Activated B cell treated with CpG ODN at 0.5 μM for 24 hours (primary cell): ENCODE results near the gene CIAO2B. TPM values are rescaled to one million over a fixed set of nuclear protein-coding genes. Genes with fewer than 3 reads are reported as not detected.

Experiments used
- ATAC-seq: fragments of 200-7000 bp; cut with Tn5 transposase; one replicate; pipeline ENCODE4 v1.10.0; 2021; ENCODE audit warnings: low read depth, mild to moderate bottlenecking, moderate library complexity
- CTCF ChIA-PET: fragments of 350-600 bp; sonication (Branson Sonifier 250); formaldehyde crosslinking; loops from one replicate; lab custom pipeline; 2021; ENCODE audit warnings: antibody characterized with exemption; lab: Charles Lee
- POLR2A ChIA-PET: fragments of 350-600 bp; sonication (Branson Sonifier 250); formaldehyde crosslinking; loops from one replicate; lab custom pipeline; 2021; ENCODE audit warnings: antibody characterized with exemption; lab: Charles Lee
- DNase-seq: peaks from one replicate; pipeline ENCODE4 v3.0.0; 2022
- H3K27ac Mint-ChIP-seq: one replicate; pipeline ENCODE4 v1.8.0; 2020; ENCODE audit warnings: mixed read lengths
- H3K27me3 Mint-ChIP-seq: one replicate; pipeline ENCODE4 v1.8.0; 2021; ENCODE audit warnings: mixed read lengths
- H3K36me3 Mint-ChIP-seq: one replicate; pipeline ENCODE4 v1.8.0; 2021; ENCODE audit warnings: low read depth, mixed read lengths
- H3K4me1 Mint-ChIP-seq: one replicate; pipeline ENCODE4 v1.8.0; 2021; ENCODE audit warnings: mixed read lengths
- H3K4me3 Mint-ChIP-seq: one replicate; pipeline ENCODE4 v1.8.0; 2020; ENCODE audit warnings: mild to moderate bottlenecking, mixed read lengths
- H3K9me3 Mint-ChIP-seq: one replicate; pipeline ENCODE4 v1.8.0; 2020; ENCODE audit warnings: mixed read lengths
- CTCF ChIP-seq: fragments of 200-600 bp; IDR thresholded peaks from one replicate; pipeline ENCODE4 v1.8.0; 2022; ENCODE audit warnings: antibody characterized with exemption, mild to moderate bottlenecking
- intact Hi-C: fragments of 100-400 bp; cut with micrococcal nuclease; formaldehyde crosslinking; loops from one replicate; pipeline ENCODE4 v1.15.1; 2024
- total RNA-seq: library from RNA; stranded (reverse); gene quantifications from 2 replicates; pipeline ENCODE4 v1.2.3, GENCODE V29; 2022

Gene CIAO2B
- total RNA-seq, 1 donor from 2014 or later, result 66.2 TPM

DNA sequence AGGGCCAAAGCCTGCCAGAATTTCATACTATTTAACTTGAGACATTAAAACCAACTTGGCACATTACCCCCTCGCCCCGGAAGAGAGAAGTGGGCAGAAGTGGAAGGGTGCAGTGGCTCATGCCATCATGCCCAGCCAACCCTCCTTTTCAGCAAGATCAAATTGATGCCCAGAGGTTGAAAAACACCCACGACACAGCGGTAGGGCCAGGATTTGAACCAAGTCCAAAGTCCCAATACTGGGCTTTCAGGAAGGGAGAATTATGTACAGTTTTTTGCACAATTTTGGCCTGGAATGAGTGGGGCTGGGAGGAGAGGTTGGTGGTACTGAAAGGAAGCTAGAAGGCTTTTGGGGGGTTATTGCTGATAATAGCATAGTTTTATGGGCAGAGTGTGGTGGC is 42.8 kb downstream of the CIAO2B start:
- no peaks in the 10 kb centered on the region for H3K9me3 Mint-ChIP-seq
- peaks cover 16% of the 10 kb centered on the region for H3K36me3 Mint-ChIP-seq
- intact Hi-C loops, result no loop called here
- no peak for TF ChIP-seq CTCF
- no peaks in the 10 kb centered on the region for H3K27me3 Mint-ChIP-seq
- no peak overlapping the region for H3K27ac Mint-ChIP-seq
- DNase-seq (no peak), ATAC-seq (no peak)
- CTCF ChIA-PET, result interaction anchor here (0.9 kb wide), 1 partner anchor 24 kb away, joined by 3 read pairs; no protein-coding TSS in a partner anchor
- H3K4me3 Mint-ChIP-seq, result no peak overlapping the region
- POLR2A ChIA-PET, result no interaction called here
- peaks cover 2% of the 10 kb centered on the region for H3K4me1 Mint-ChIP-seq

DNA sequence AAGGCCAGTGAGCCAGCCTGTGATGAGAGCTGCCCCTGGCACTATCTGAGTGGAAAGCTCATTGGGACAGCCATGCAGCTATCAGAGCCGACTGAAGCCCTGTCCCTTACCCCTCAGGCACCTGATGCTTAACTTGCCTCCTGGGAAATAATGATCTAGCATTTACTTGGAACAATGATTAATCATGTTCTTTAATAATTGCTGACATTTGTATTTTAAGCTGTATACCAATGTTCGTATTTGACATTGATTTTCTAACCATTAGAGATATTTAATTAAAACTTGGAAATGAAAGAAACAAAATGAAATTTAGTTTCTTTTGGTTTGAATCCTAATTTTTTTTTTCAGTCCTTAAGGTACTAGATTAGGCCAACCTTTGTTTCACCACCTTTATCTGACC is 43.4 kb downstream of the CIAO2B start:
- ATAC-seq (no peak), DNase-seq (no peak)
- Mint-ChIP-seq H3K4me3 (no peak overlapping the region), H3K36me3 (peaks cover 20% of the 10 kb centered on the region), H3K27me3 (no peaks in the 10 kb centered on the region), H3K4me1 (peaks cover 2% of the 10 kb centered on the region), H3K9me3 (no peaks in the 10 kb centered on the region), H3K27ac (no peak overlapping the region)
- ChIA-PET POLR2A (interaction anchor here (0.5 kb wide), 1 partner anchor 353 kb away, joined by 4 read pairs; no protein-coding TSS in a partner anchor), CTCF (interaction anchor here (0.9 kb wide), 1 partner anchor 23 kb away, joined by 3 read pairs; no protein-coding TSS in a partner anchor)
- intact Hi-C loops, result no loop called here
- TF ChIP-seq CTCF, result no peak

DNA sequence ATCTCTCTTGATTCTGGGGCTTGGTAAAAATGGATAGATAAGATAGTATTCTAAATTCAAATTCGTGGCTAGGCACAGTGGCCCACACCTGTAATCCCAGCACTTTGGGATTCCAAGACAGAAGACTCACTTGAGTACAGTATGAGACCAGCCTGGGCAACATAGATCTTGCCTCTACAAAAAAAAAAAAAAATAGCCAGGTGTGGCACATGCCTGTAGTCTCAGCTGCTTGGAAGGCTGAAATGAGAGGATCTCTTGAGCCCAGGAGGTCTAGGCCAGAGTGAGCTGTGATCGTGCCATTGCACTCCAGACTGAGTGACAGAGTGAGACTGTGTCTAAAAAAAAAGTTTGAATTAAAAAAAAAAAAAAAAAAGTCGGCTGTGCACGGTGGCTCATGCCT is 44.6 kb downstream of the CIAO2B start:
- no peak for TF ChIP-seq CTCF
- no peak overlapping the region for H3K4me3 Mint-ChIP-seq
- ChIA-PET CTCF (interaction anchor here (1.0 kb wide), 1 partner anchor 22 kb away, joined by 3 read pairs; no protein-coding TSS in a partner anchor), POLR2A (interaction anchor here (0.7 kb wide), 1 partner anchor 451 kb away, joined by 5 read pairs; no protein-coding TSS in a partner anchor)
- no peak overlapping the region for H3K27ac Mint-ChIP-seq
- peaks cover 32% of the 10 kb centered on the region for H3K36me3 Mint-ChIP-seq
- no peak for DNase-seq
- H3K4me1 Mint-ChIP-seq, result no peaks in the 10 kb centered on the region
- ATAC-seq, result no peak
- H3K9me3 Mint-ChIP-seq, result no peaks in the 10 kb centered on the region
- intact Hi-C loops, result no loop called here
- no peaks in the 10 kb centered on the region for H3K27me3 Mint-ChIP-seq

DNA sequence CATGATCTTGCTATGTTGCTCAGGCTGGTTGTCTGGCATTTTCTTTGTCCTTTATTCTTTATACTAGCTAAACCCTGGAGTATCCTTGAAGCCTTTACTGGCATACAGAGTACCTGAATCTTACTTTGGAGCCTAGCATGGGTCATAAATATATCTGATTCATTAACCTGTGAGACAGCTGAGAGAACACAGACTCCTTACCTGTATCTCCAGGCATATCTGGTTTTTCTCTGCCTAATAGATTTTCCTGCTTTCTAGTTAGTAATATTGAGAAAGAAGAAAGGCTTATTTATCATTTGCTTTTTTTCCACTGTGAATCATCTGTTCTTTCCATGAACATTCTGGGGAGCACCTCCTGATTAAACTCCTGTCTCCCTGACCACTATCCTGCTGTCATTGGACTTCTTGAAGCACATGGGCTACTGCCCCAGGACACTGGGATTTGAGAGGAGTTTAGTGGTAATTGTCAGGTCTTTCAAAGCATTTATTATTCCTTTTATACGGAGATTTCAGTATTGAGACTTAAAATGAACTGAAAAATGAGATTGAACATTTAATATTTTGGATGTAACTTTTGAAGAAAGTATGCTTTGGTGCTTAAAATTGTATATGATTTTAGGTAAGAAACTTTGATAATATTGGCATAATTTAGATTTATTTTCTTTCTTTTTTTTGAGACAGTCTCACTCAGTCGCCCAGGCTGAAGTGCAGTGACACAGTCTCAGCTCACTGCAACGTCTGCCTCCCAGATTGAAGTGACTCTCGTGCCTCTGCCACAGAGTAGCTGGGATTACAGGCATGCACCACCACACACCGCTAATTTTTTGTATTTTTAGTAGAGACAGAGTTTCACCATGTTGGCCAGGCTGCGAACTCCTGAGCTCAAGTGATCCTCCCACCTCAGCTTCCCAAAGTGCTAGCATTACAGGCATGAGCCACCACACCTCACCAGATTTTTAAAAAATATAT is 45.3 kb downstream of the CIAO2B start:
- H3K36me3 Mint-ChIP-seq, result peaks cover 37% of the 10 kb centered on the region
- no peaks in the 10 kb centered on the region for H3K9me3 Mint-ChIP-seq
- H3K4me1 Mint-ChIP-seq, result no peaks in the 10 kb centered on the region
- no peak overlapping the region for H3K4me3 Mint-ChIP-seq
- CTCF ChIA-PET, result interaction anchor here (1.0 kb wide), 1 partner anchor 21 kb away, joined by 3 read pairs; no protein-coding TSS in a partner anchor
- intact Hi-C loops, result no loop called here
- TF ChIP-seq CTCF, result no peak
- DNase-seq (no peak), ATAC-seq (no peak)
- POLR2A ChIA-PET, result no interaction called here
- no peaks in the 10 kb centered on the region for H3K27me3 Mint-ChIP-seq
- no peak overlapping the region for H3K27ac Mint-ChIP-seq

GRCh38 chr16:66886914-66887313 is 47.3 kb downstream of the CIAO2B start:
- ATAC-seq (no peak), DNase-seq (no peak)
- no peak overlapping the region for H3K4me3 Mint-ChIP-seq
- peaks cover under 1% of the 10 kb centered on the region for H3K4me1 Mint-ChIP-seq
- H3K27me3 Mint-ChIP-seq, result no peaks in the 10 kb centered on the region
- TF ChIP-seq CTCF, result no peak
- no peaks in the 10 kb centered on the region for H3K9me3 Mint-ChIP-seq
- peaks cover 37% of the 10 kb centered on the region for H3K36me3 Mint-ChIP-seq
- ChIA-PET POLR2A (no interaction called here), CTCF (no interaction called here)
- intact Hi-C loops, result no loop called here
- no peak overlapping the region for H3K27ac Mint-ChIP-seq
